SK-N-MC (cell line): Measurements from ENCODE around the gene CLASP1.

Experiments
- DNase-seq: peaks from one replicate; pipeline ENCODE4 v3.0.0-alpha.2; 2011; ENCODE audit warnings: low read depth, low spot score
- H3K27ac ChIP-seq: fragments of 200-600 bp; sonication (generic); 2 replicates; pipeline ENCODE4 v1.5.1; 2016; ENCODE audit warnings: mixed run types
- H3K36me3 ChIP-seq: fragments of 200-600 bp; sonication (generic); 2 replicates; pipeline ENCODE4 v1.6.1; 2017; ENCODE audit warnings: antibody characterized with exemption, low read length, mixed read lengths; ENCODE audit not compliant: insufficient read depth
- H3K4me3 ChIP-seq: fragments of 200-600 bp; sonication (generic); 2 replicates; pipeline ENCODE4 v1.5.1; 2016
- H3K9ac ChIP-seq: fragments of 200-600 bp; sonication (generic); 2 replicates; pipeline ENCODE4 v1.8.0; 2017; ENCODE audit warnings: mixed run types, mixed read lengths; ENCODE audit not compliant: insufficient read length
- H3K9me3 ChIP-seq: fragments of 200-600 bp; sonication (generic); 2 replicates; pipeline ENCODE4 v1.6.1; 2017; ENCODE audit warnings: low read depth, mild to moderate bottlenecking, antibody characterized with exemption, low read length, moderate library complexity, mixed read lengths
- EZH2 ChIP-seq: fragments of 200-600 bp; sonication (generic); IDR thresholded peaks from one replicate; pipeline ENCODE4 v1.6.1; 2017; ENCODE audit warnings: antibody characterized with exemption
- FOXP2 ChIP-seq: optimal IDR thresholded peaks from 2 replicates; pipeline ENCODE3; 2011; ENCODE audit warnings: mild to moderate bottlenecking, moderate library complexity; ENCODE audit not compliant: insufficient read depth; ENCODE audit errors: extremely low read length, control extremely low read depth
- POLR2AphosphoS5 ChIP-seq: IDR thresholded peaks from 2 replicates; pipeline ENCODE4 v1.6.1; 2012; ENCODE audit warnings: mild to moderate bottlenecking, low read depth, low read length, borderline replicate concordance

Gene CLASP1

GRCh38 chr2:121584741-121585140 is 64.5 kb downstream of the CLASP1 start:
- Histone ChIP-seq H3K4me3 (no peak overlapping the region), H3K27ac (no peak overlapping the region), H3K9ac (no peak overlapping the region), H3K9me3 (no peaks in the 10 kb centered on the region), H3K36me3 (peaks cover 1% of the 10 kb centered on the region; the same call in 1 of the 2 replicates)
- DNase-seq, result no peak
- TF ChIP-seq EZH2 (no peak), FOXP2 (no peak), POLR2AphosphoS5 (no peak)

- no peak for DNase-seq
- no peaks in the 10 kb centered on the region for H3K9me3 ChIP-seq
Measured at GRCh38 chr2:121583555-121583954, 65.7 kb downstream of the CLASP1 start.

GRCh38 chr2:121582272-121582671 is 67.0 kb downstream of the CLASP1 start:
- Histone ChIP-seq H3K9me3 (no peaks in the 10 kb centered on the region), H3K36me3 (no peaks in the 10 kb centered on the region), H3K9ac (no peak overlapping the region), H3K4me3 (no peak overlapping the region), H3K27ac (no peak overlapping the region)
- TF ChIP-seq FOXP2, result no peak
- DNase-seq, result no peak

More at GRCh38 chr2:121583555-121583954, 65.7 kb downstream of the CLASP1 start:
- no peaks in the 10 kb centered on the region for H3K36me3 ChIP-seq
- H3K9ac ChIP-seq, result no peak overlapping the region
- TF ChIP-seq FOXP2 (no peak), EZH2 (no peak), POLR2AphosphoS5 (no peak)
- no peak overlapping the region for H3K27ac ChIP-seq
- no peak overlapping the region for H3K4me3 ChIP-seq

GRCh38 chr2:121579309-121579708 is 70.0 kb downstream of the CLASP1 start:
- Histone ChIP-seq H3K4me3 (no peak overlapping the region), H3K36me3 (no peaks in the 10 kb centered on the region), H3K27ac (no peak overlapping the region), H3K9ac (no peak overlapping the region), H3K9me3 (no peaks in the 10 kb centered on the region)
- no peak for TF ChIP-seq EZH2
- no peak for TF ChIP-seq POLR2AphosphoS5
- TF ChIP-seq FOXP2, result no peak
- no peak for DNase-seq

GRCh38 chr2:121577381-121577780 is 71.9 kb downstream of the CLASP1 start:
- no peak for TF ChIP-seq POLR2AphosphoS5
- TF ChIP-seq FOXP2, result no peak
- TF ChIP-seq EZH2, result no peak
- Histone ChIP-seq H3K27ac (no peak overlapping the region), H3K9ac (no peak overlapping the region), H3K36me3 (no peaks in the 10 kb centered on the region), H3K4me3 (no peak overlapping the region), H3K9me3 (no peaks in the 10 kb centered on the region)
- DNase-seq, result no peak

GRCh38 chr2:121576263-121576662 is 73.0 kb downstream of the CLASP1 start:
- H3K4me3 ChIP-seq, result no peak overlapping the region
- TF ChIP-seq EZH2 (no peak), FOXP2 (no peak), POLR2AphosphoS5 (no peak)
- DNase-seq, result no peak
- no peaks in the 10 kb centered on the region for H3K36me3 ChIP-seq
- H3K27ac ChIP-seq, result no peak overlapping the region
- no peaks in the 10 kb centered on the region for H3K9me3 ChIP-seq
- H3K9ac ChIP-seq, result no peak overlapping the region

- H3K9me3 ChIP-seq, result no peaks in the 10 kb centered on the region
- no peaks in the 10 kb centered on the region for H3K36me3 ChIP-seq
- H3K27ac ChIP-seq, result no peak overlapping the region
- DNase-seq, result no peak
- no peak for TF ChIP-seq EZH2
- TF ChIP-seq POLR2AphosphoS5, result no peak
- TF ChIP-seq FOXP2, result no peak
- H3K4me3 ChIP-seq, result no peak overlapping the region
- H3K9ac ChIP-seq, result no peak overlapping the region
Measured at GRCh38 chr2:121575800-121576199, 73.5 kb downstream of the CLASP1 start.

GRCh38 chr2:121570667-121571055 is 78.6 kb downstream of the CLASP1 start:
- no peaks in the 10 kb centered on the region for H3K36me3 ChIP-seq
- no peak for TF ChIP-seq POLR2AphosphoS5
- no peak for TF ChIP-seq FOXP2
- H3K9me3 ChIP-seq, result no peaks in the 10 kb centered on the region
- no peak for DNase-seq
- H3K4me3 ChIP-seq, result no peak overlapping the region
- no peak overlapping the region for H3K27ac ChIP-seq
- no peak overlapping the region for H3K9ac ChIP-seq

- no peak for DNase-seq
- no peak for TF ChIP-seq EZH2
- TF ChIP-seq FOXP2, result no peak
- TF ChIP-seq POLR2AphosphoS5, result no peak
- H3K36me3 ChIP-seq, result no peaks in the 10 kb centered on the region
- H3K27ac ChIP-seq, result no peak overlapping the region
- H3K9me3 ChIP-seq, result no peaks in the 10 kb centered on the region
- H3K9ac ChIP-seq, result no peak overlapping the region
- no peak overlapping the region for H3K4me3 ChIP-seq
Measured at GRCh38 chr2:121570036-121570666, 79.1 kb downstream of the CLASP1 start.
